Stimulated activated CD4-positive, alpha-beta T cell treated with anti-CD3 and anti-CD28 coated beads, Interleukin-2, amount 100 ng/mL, for 48 hours (primary cell): ENCODE measurements around the gene FGF12.
"Not testable (repeated sequence)": the region's sequence is repeated elsewhere in the genome, so short reads cannot be mapped to it uniquely, and the experiment has no call there.

Source experiments
- DNase-seq, 2 donors: peaks; one replicate each; pipeline ENCODE4 v3.0.0-alpha.2; 2020

Gene FGF12

GRCh38 chr3:192727032-192727847 is at the start of gene FGF12:
Gene FGF12, minus strand, starts transcription at chr3:192727541.
- no peak for DNase-seq

GRCh38 chr3:192774341-192774740 is 47.0 kb upstream of the FGF12 start:
- DNase-seq: not testable (repeated sequence)

- no peak for DNase-seq
These were observed 45.0 kb upstream of the FGF12 start for GRCh38 chr3:192772240-192772894.

GRCh38 chr3:192758654-192759053 is 31.3 kb upstream of the FGF12 start:
- no peak for DNase-seq

- DNase-seq: no peak
These were observed 23.8 kb upstream of the FGF12 start for GRCh38 chr3:192751148-192751547.

GRCh38 chr3:192750201-192750600 is 22.9 kb upstream of the FGF12 start:
- DNase-seq: no peak

GRCh38 chr3:192747746-192748145 is 20.4 kb upstream of the FGF12 start:
- no peak for DNase-seq

GRCh38 chr3:192747145-192747544 is 19.8 kb upstream of the FGF12 start:
- DNase-seq: no peak

GRCh38 chr3:192745150-192745549 is 17.8 kb upstream of the FGF12 start:
- no peak for DNase-seq

- not testable (repeated sequence) for DNase-seq
These were observed 17.3 kb upstream of the FGF12 start for GRCh38 chr3:192744604-192745003.

GRCh38 chr3:192737506-192737905 is 10.2 kb upstream of the FGF12 start:
- DNase-seq: no peak

GRCh38 chr3:192731233-192731632 is 3.9 kb upstream of the FGF12 start:
- DNase-seq: no peak

GRCh38 chr3:192726385-192726784 is 956 bp downstream of the FGF12 start:
- DNase-seq: no peak

GRCh38 chr3:192719964-192720363 is 7.4 kb downstream of the FGF12 start:
- no peak for DNase-seq

GRCh38 chr3:192718156-192718555 is 9.2 kb downstream of the FGF12 start:
- no peak for DNase-seq

- DNase-seq: no peak
These were observed 12.2 kb downstream of the FGF12 start for GRCh38 chr3:192715126-192715525.

GRCh38 chr3:192711126-192711525 is 16.2 kb downstream of the FGF12 start:
- DNase-seq: not testable (repeated sequence)

GRCh38 chr3:192710366-192710765 is 17.0 kb downstream of the FGF12 start:
- no peak for DNase-seq

GRCh38 chr3:192706272-192706671 is 21.1 kb downstream of the FGF12 start:
- no peak for DNase-seq

- no peak for DNase-seq
These were observed 26.5 kb downstream of the FGF12 start for GRCh38 chr3:192700885-192701284.

- no peak for DNase-seq
These were observed 30.3 kb downstream of the FGF12 start for GRCh38 chr3:192696943-192697587.

- no peak for DNase-seq
These were observed 39.7 kb downstream of the FGF12 start for GRCh38 chr3:192687488-192688152.

GRCh38 chr3:192685801-192686200 is 41.5 kb downstream of the FGF12 start:
- DNase-seq: no peak
